Mesodermal cell (in vitro differentiated cells): ENCODE data around the gene MSI2.

Source experiments
- H3K27ac ChIP-seq: 2 replicates; pipeline ENCODE4 v1.7.0; 2013; ENCODE audit warnings: mild to moderate bottlenecking, low read depth, low read length, moderate library complexity; ENCODE audit not compliant: severe bottlenecking
- H3K36me3 ChIP-seq: 2 replicates; pipeline ENCODE4 v1.7.1; 2013; ENCODE audit warnings: mild to moderate bottlenecking, low read length, moderate library complexity; ENCODE audit not compliant: control insufficient read depth, insufficient read depth
- H3K4me1 ChIP-seq: one replicate; pipeline ENCODE4 v1.7.1; 2013; ENCODE audit warnings: mild to moderate bottlenecking, low read length; ENCODE audit not compliant: insufficient read depth, control insufficient read depth, poor library complexity, severe bottlenecking
- H3K4me3 ChIP-seq: 2 replicates; pipeline ENCODE4 v1.7.0; 2013; ENCODE audit warnings: low read length, control low read depth, mild to moderate bottlenecking; ENCODE audit not compliant: insufficient read depth, poor library complexity, severe bottlenecking; ENCODE audit errors: extremely low read depth
- H3K9me3 ChIP-seq: 2 replicates; pipeline ENCODE4 v1.7.1; 2013; ENCODE audit warnings: mild to moderate bottlenecking, low read length, moderate library complexity; ENCODE audit not compliant: control insufficient read depth
- WGBS, 2 experiments: methylation state at CpG; one replicate each; pipeline ENCODE4 v1.1.5; 2013; ENCODE audit warnings: missing lambda C conversion rate in 2 of 2; ENCODE audit not compliant: insufficient coverage in 2 of 2; 5-methylcytosine and 5-hydroxymethylcytosine counted together

MSI2 gene

DNA sequence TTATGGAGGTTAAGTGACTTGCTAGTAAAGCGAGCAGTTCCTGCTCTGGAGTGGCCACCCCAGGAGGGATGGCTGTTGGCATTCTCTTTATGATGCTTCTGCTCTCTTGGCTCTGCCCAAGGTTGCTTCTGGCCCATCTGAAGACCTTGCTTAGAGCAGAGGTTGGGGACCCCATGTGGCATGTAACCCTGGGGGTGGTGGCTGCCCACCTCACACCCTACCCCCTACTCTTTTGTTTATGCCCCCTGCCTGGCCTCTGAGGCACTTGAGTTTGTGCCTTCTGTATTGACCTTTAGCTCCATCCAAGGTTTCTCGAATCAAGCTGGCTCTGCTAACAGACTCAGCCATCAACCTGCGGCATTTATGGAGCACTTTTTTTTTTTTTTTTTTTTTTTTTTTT lies 214.6 kb downstream of the MSI2 start:
- 100% methylated on average over 1 of the region's 3 CpGs for WGBS, 2 experiments
- H3K4me1 ChIP-seq, result peaks cover 47% of the 10 kb centered on the region
- H3K4me3 ChIP-seq, result no peak overlapping the region
- no peak overlapping the region for H3K27ac ChIP-seq
- peaks cover 9% of the 10 kb centered on the region for H3K36me3 ChIP-seq
- H3K9me3 ChIP-seq, result no peaks in the 10 kb centered on the region

DNA sequence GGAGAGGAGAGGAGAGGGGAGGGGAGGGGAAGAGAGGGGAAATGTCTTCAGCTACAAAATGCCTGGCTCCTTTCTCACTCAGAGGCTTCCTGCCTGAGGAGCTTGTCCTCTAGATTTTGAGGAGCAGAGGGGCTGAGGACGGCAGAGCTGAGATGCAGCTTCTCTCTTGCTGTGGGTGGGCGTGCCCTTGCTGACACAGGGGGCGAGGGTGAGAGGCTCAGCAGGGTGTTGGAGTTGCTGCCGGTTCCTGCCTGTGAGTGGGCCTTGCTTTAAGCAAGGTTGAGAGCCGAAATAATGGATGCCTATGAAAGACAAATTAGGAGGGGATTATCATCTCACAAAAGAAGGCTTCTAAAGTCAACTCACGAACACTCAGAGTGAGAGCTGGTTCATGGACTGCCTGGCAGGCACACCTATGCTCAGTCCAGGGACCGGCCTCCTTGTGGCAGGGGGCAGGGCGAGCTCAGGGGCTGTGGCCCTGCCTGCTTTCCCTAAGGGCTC lies 215.6 kb downstream of the MSI2 start:
- Histone ChIP-seq H3K9me3 (no peaks in the 10 kb centered on the region), H3K36me3 (peaks cover 9% of the 10 kb centered on the region), H3K4me1 (peaks cover 46% of the 10 kb centered on the region), H3K27ac (peak overlapping the region; percentile 50), H3K4me3 (no peak overlapping the region)
- 23 to 30% methylated on average over 5 to 8 of the region's 8 CpGs for WGBS, 2 experiments

DNA sequence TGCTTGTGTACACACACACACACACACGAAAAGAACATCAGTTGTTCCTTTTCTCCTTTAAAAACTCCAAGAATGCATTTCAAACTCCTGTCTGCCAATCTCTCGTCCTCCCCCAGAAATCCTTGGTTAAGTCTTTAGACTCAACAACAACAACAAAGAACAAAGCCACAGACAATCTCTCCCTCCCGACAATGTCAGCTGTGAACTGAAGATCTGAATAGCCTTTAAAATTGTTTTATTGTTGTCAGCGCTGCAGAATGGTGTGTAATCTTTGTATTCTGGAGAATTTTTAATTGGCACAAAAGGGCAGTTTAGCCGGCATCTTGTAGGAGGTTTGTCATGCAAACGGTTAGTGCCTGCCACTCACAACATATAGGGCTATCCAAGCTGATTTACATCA lies 219.5 kb downstream of the MSI2 start:
- WGBS, 2 experiments, result 72 to 73% methylated on average over 3 of the region's 6 CpGs
- H3K4me1 ChIP-seq, result peaks cover 57% of the 10 kb centered on the region
- no peak overlapping the region for H3K4me3 ChIP-seq
- no peak overlapping the region for H3K27ac ChIP-seq
- no peaks in the 10 kb centered on the region for H3K9me3 ChIP-seq
- peaks cover 20% of the 10 kb centered on the region for H3K36me3 ChIP-seq

DNA sequence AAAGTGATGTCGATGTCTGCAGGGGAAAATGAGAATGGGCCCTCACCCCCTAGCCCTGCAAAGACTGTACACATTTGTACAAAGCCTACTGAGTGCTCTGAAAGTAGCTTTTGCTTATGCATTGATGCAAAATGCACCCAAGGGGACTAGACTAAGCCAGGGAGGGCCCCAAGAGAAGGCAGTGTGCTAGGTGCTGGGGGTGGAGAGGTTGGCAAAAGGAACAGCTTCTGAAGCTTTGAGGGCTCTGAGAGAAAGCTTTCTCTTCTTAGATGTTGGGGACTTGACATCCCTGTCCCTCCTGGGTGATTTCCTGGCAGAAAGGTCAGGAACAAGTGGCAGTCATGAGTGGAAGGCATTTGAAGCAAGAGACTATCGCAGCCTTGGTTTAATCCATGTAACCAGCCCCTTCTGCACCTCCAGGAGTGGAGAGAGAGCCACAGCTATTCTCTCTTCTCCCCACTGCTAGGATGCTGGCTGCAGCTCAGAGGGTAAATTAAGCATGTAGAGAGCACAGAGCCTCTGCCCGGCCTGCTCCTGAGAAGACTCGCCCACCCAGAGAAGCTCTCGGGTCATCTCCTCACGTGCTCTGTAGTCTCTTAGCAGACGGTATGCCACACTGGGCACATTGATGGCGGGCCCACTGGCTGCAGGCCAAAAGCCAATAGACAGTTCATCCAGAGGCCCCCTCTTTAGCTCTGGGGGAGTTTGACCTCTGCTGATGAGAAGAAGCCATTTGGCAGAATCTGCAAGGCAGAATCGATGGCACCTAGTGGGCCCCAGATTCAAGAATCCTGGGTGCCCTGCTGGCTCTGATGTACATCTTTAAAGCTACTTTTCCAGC lies 221.4 kb downstream of the MSI2 start:
- Histone ChIP-seq H3K4me1 (peaks cover 62% of the 10 kb centered on the region), H3K27ac (no peak overlapping the region), H3K36me3 (peaks cover 18% of the 10 kb centered on the region), H3K9me3 (no peaks in the 10 kb centered on the region), H3K4me3 (no peak overlapping the region)
- WGBS, 2 experiments, result 95 to 97% methylated on average over 6 to 8 of the region's 9 CpGs

DNA sequence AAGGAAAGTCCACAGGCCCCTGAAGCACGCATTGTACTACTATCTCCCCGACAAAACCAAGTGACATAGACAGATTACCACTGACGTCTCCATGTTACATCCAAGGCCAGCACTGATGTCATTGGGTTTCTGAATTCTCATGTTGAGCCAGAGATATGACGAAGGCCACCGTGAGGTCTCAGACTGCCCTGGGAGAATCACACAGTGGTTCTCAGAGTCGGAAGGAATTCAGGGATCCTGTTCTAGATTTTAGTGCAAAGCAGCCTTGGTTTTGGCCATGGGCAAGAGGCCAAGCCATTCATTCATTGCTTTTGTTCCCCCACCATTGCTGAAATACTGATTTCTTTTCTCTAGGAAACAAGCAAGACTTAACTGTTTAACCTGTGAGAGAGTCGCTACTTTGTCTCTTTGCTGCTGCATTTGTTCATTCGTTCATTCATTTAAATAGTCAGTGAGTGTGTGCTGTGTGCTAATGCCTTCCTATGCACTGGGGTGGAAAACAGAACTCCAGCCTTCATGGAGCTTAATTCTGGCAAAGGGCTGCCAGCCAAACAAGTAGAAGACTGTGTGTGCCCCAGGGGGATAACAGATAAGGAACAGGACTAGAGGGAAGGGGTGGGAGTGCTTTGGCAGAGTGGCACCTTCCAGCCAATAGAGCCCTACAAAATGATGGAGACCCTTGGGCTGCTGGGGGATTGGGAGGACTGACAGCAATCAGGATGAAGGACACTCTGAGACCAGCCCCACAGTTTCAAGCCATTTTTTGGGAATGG lies 222.3 kb downstream of the MSI2 start:
- Histone ChIP-seq H3K4me3 (no peak overlapping the region), H3K9me3 (no peaks in the 10 kb centered on the region), H3K36me3 (peaks cover 18% of the 10 kb centered on the region), H3K4me1 (peaks cover 60% of the 10 kb centered on the region), H3K27ac (no peak overlapping the region)
- WGBS, 2 experiments, result 82 to 83% methylated on average over 7 to 8 of the region's 8 CpGs

DNA sequence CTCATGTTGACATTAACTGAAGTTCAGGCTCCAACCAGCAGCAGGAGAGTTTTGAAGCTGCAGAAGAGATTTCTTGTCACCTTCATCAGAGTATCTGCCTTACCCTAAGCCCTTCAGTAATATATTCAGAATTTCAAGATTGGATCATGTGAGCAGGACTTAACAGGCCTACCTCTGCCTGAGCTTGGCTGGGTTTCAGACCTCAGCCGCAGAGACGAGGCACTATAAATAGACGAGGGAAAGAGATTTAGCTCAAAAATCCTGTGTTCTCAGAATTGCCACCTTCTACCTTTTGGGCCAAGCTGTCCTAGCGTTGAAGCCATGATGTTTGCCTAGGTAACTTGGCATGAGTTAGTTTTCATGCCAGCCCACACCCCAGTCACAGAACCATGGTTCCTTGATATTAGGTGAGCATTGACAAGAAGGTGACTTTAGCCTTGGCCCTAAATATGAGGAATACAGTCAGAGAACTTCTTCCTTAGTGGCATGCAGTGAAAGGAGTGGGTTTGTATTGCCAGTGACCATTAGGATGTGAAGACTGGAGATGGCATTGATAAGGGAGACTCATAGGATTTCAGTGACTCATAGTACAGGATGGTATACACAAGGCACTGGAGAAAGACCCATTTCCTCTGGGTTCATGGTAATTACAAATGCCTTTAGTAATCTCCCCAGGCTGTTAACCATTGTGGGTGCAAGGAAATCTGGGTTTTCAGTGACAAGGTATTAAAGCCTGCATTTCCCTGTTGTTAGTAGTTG lies 224.3 kb downstream of the MSI2 start:
- peaks cover 25% of the 10 kb centered on the region for H3K36me3 ChIP-seq
- peaks cover 64% of the 10 kb centered on the region for H3K4me1 ChIP-seq
- peak overlapping the region; percentile 95 for H3K27ac ChIP-seq
- WGBS, 2 experiments, result 84 to 97% methylated on average over 4 of the region's 4 CpGs
- H3K4me3 ChIP-seq, result no peak overlapping the region
- H3K9me3 ChIP-seq, result no peaks in the 10 kb centered on the region

DNA sequence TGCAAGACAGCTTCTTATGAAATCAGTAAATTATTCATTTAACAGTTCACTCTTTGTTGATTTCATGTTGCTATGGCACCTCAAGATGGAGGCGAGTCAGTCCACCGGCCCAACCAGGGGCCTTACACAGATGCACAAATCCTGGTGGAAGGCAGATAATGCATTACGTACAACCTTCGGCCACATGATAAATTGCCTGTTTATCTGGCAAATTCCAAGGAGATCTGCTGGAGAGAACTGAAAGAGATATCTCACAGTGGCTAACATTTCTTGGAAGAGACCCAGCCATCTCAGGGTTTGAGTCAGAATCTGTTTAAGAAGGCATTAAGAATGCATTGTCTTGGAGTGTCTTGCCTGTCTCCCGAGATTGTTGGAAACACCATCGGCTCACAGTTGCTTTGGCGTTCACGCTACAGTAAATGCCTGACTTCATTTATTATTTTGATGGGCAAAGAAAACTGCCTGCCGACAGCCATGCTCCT lies 225.6 kb downstream of the MSI2 start:
- Histone ChIP-seq H3K27ac (peak overlapping the region; percentile 95), H3K4me3 (no peak overlapping the region), H3K36me3 (peaks cover 34% of the 10 kb centered on the region), H3K9me3 (no peaks in the 10 kb centered on the region), H3K4me1 (peaks cover 64% of the 10 kb centered on the region)
- 82 to 92% methylated on average over 9 of the region's 9 CpGs for WGBS, 2 experiments

DNA sequence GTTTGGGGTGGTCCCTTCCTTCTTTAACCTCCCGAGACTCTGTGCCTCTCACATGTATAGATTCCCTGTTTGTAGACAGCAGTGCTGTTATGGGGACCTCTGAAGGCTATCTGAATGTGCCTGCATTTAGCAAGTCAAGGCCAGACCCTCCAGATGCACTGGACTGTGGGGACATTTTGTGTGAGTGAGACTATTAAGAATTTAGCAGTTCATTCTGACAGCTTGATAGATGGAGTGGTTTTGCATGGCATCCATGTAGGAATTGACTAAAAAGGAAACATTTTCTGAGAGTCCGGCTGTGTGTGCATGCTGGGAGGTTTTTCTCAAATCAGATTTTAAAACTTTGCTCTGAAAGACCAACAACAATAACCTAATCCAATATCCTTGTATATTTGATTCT lies 226.3 kb downstream of the MSI2 start:
- no CpG with 5 or more reads among the region's 2 CpGs for WGBS, 2 experiments
- Histone ChIP-seq H3K4me3 (no peak overlapping the region), H3K9me3 (no peaks in the 10 kb centered on the region), H3K4me1 (peaks cover 64% of the 10 kb centered on the region), H3K27ac (peak overlapping the region; percentile 95), H3K36me3 (peaks cover 35% of the 10 kb centered on the region)

DNA sequence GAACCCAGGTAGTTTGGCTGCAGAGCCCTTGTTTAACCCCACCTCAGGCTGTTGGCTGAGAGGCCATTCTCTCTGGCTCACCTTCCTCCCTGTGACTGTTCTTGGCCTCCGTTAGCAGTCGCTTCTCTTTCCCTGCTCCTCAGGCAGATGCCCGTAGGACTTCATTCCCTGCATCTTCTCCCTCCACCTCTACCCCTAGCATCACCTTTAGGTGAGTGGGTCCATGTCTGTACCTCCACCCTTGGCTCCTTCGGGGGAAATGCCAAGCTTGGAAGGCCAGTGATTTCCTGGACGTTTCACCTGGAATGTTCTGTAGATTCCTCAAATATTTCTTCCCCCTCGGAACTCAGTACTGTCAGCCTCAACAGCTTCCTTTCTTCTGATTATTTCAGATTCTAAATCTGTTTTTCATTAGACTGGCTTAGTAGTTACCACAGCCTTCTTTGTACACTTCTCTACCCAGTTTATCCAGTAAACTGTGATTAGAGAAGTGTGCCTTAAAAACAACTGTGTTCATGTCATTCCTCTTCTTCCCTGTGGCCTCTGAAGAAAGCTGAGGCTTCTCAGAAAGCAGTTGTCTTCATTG lies 227.9 kb downstream of the MSI2 start:
- H3K36me3 ChIP-seq, result peaks cover 32% of the 10 kb centered on the region
- peaks cover 64% of the 10 kb centered on the region for H3K4me1 ChIP-seq
- no peak overlapping the region for H3K4me3 ChIP-seq
- no peaks in the 10 kb centered on the region for H3K9me3 ChIP-seq
- WGBS, 2 experiments, result 92 to 94% methylated on average over 6 of the region's 6 CpGs
- H3K27ac ChIP-seq, result no peak overlapping the region
